ENCODE results near the gene MBOAT2.
"Not testable (repeated sequence)": the region's sequence is repeated elsewhere in the genome, so short reads cannot be mapped to it uniquely, and the experiment has no call there.

The MBOAT2 gene

GRCh38 chr2:9050122-9050809 lies 46.8 kb upstream of the MBOAT2 start:
- H3K4me3 ChIP-seq (ENCODE audit: low read length), result no peak overlapping the region
- no peaks in the 10 kb centered on the region for H3F3A ChIP-seq (ENCODE audit: control insufficient read depth, insufficient read depth)
- H4K20me1 ChIP-seq (ENCODE audit: control insufficient read depth, insufficient read depth, low read depth, low read length), result no peaks in the 10 kb centered on the region
- H3K4me1 ChIP-seq (ENCODE audit: control insufficient read depth, low read length), result peaks cover 2% of the 10 kb centered on the region
- H3K9me2 ChIP-seq (replicated peaks; ENCODE audit: control insufficient read depth, low read length), result no peaks in the 10 kb centered on the region
- H3K79me2 ChIP-seq (ENCODE audit: control insufficient read depth, low read length), result no peaks in the 10 kb centered on the region
- no peak overlapping the region for H3K4me2 ChIP-seq (ENCODE audit: low read length)
- peaks cover 4% of the 10 kb centered on the region; the same call in 1 of the 2 replicates for H3K9me3 ChIP-seq (ENCODE audit: control insufficient read depth, insufficient read depth, low read length)
- peaks cover 5% of the 10 kb centered on the region; the same call in 1 of the 2 replicates for H3K27me3 ChIP-seq (ENCODE audit: control insufficient read depth, low read length)
- no peak overlapping the region for H3K27ac ChIP-seq (ENCODE audit: low read depth, low read length)
- no peaks in the 10 kb centered on the region for H3K36me3 ChIP-seq (ENCODE audit: control insufficient read depth, low read length)
- TF ChIP-seq EZH2phosphoT487 (IDR thresholded peaks at IDR 0.05; ENCODE audit: borderline replicate concordance, low read length), result no peak

- Histone ChIP-seq H3K36me3 (ENCODE audit: control insufficient read depth, low read length) (no peaks in the 10 kb centered on the region), H3K4me3 (ENCODE audit: low read length) (no peak overlapping the region), H4K20me1 (ENCODE audit: control insufficient read depth, insufficient read depth, low read depth, low read length) (no peaks in the 10 kb centered on the region), H3K27ac (ENCODE audit: low read depth, low read length) (no peak overlapping the region), H3K4me2 (ENCODE audit: low read length) (no peak overlapping the region), H3K27me3 (ENCODE audit: control insufficient read depth, low read length) (no peaks in the 10 kb centered on the region; the same call in 1 of the 2 replicates), H3K9me2 (replicated peaks; ENCODE audit: control insufficient read depth, low read length) (no peaks in the 10 kb centered on the region), H3F3A (ENCODE audit: control insufficient read depth, insufficient read depth) (no peaks in the 10 kb centered on the region), H3K4me1 (ENCODE audit: control insufficient read depth, low read length) (no peaks in the 10 kb centered on the region), H3K9me3 (ENCODE audit: control insufficient read depth, insufficient read depth, low read length) (no peaks in the 10 kb centered on the region), H3K79me2 (ENCODE audit: control insufficient read depth, low read length) (no peaks in the 10 kb centered on the region)
- no peak for TF ChIP-seq CTCF (IDR thresholded peaks at IDR 0.05; ENCODE audit: low read depth, low read length, poor library complexity, severe bottlenecking)
- TF ChIP-seq EZH2phosphoT487 (IDR thresholded peaks at IDR 0.05; ENCODE audit: borderline replicate concordance, low read length), result no peak
Measured at GRCh38 chr2:9045595-9045994, 42.1 kb upstream of the MBOAT2 start.

GRCh38 chr2:9043491-9043890 lies 40.0 kb upstream of the MBOAT2 start:
- not testable (repeated sequence) for H3K4me2 ChIP-seq (ENCODE audit: low read length); H4K20me1 ChIP-seq (ENCODE audit: control insufficient read depth, insufficient read depth, low read depth, low read length); H3F3A ChIP-seq (ENCODE audit: control insufficient read depth, insufficient read depth); H3K4me1 ChIP-seq (ENCODE audit: control insufficient read depth, low read length); H3K4me3 ChIP-seq (ENCODE audit: low read length); H3K27me3 ChIP-seq (ENCODE audit: control insufficient read depth, low read length); H3K36me3 ChIP-seq (ENCODE audit: control insufficient read depth, low read length); H3K9me2 ChIP-seq (replicated peaks; ENCODE audit: control insufficient read depth, low read length); H3K79me2 ChIP-seq (ENCODE audit: control insufficient read depth, low read length); H3K9me3 ChIP-seq (ENCODE audit: control insufficient read depth, insufficient read depth, low read length); H3K27ac ChIP-seq (ENCODE audit: low read depth, low read length)

GRCh38 chr2:9037166-9037565 lies 33.7 kb upstream of the MBOAT2 start:
- no peaks in the 10 kb centered on the region for H3K9me3 ChIP-seq (ENCODE audit: control insufficient read depth, insufficient read depth, low read length)

More at GRCh38 chr2:9037166-9037565, 33.7 kb upstream of the MBOAT2 start:
- no peaks in the 10 kb centered on the region for H3K79me2 ChIP-seq (ENCODE audit: control insufficient read depth, low read length)
- H3K4me2 ChIP-seq (ENCODE audit: low read length), result no peak overlapping the region
- H4K20me1 ChIP-seq (ENCODE audit: control insufficient read depth, insufficient read depth, low read depth, low read length), result no peaks in the 10 kb centered on the region
- no peaks in the 10 kb centered on the region for H3K9me2 ChIP-seq (replicated peaks; ENCODE audit: control insufficient read depth, low read length)
- H3K4me1 ChIP-seq (ENCODE audit: control insufficient read depth, low read length), result no peaks in the 10 kb centered on the region
- no peak overlapping the region for H3K4me3 ChIP-seq (ENCODE audit: low read length)
- no peaks in the 10 kb centered on the region for H3F3A ChIP-seq (ENCODE audit: control insufficient read depth, insufficient read depth)
- H3K36me3 ChIP-seq (ENCODE audit: control insufficient read depth, low read length), result no peaks in the 10 kb centered on the region
- TF ChIP-seq CTCF (IDR thresholded peaks at IDR 0.05; ENCODE audit: low read depth, low read length, poor library complexity, severe bottlenecking) (no peak), EZH2phosphoT487 (IDR thresholded peaks at IDR 0.05; ENCODE audit: borderline replicate concordance, low read length) (no peak)
- H3K27me3 ChIP-seq (ENCODE audit: control insufficient read depth, low read length), result peaks cover 13% of the 10 kb centered on the region
- H3K27ac ChIP-seq (ENCODE audit: low read depth, low read length), result no peak overlapping the region
